K562 (cell line): ENCODE data around the gene EPC2.

Experiments
- CHD4 ChIP-seq: fragments of 200-600 bp; sonication (generic); IDR thresholded peaks from 3 replicates; pipeline ENCODE4 v1.6.1; 2012; ENCODE audit warnings: low read depth, mild to moderate bottlenecking, mixed read lengths, low read length, inconsistent platforms; ENCODE audit not compliant: insufficient read depth, insufficient replicate concordance, poor library complexity, severe bottlenecking
- FOXO4 ChIP-seq: fragments of 450-650 bp; formaldehyde crosslinking; IDR thresholded peaks from 2 replicates; pipeline ENCODE4 v1.4.0; 2020; ENCODE audit warnings: mild to moderate bottlenecking, moderate library complexity
- HMGXB4 ChIP-seq: sonication (generic); formaldehyde crosslinking; IDR thresholded peaks from 2 replicates; pipeline ENCODE4 v1.8.1; 2023; ENCODE audit warnings: mild to moderate bottlenecking, missing genetic modification reagents
- MAZ ChIP-seq, 2 experiments: fragments of 450-650 bp in 1 of 2; sonication (generic) in 1 of 2; formaldehyde crosslinking; IDR thresholded peaks in 1 of 2; conservative IDR thresholded peaks in 1 of 2; 2 replicates each; pipeline versions ENCODE4 v1.4.0 to v1.5.0; 2020; ENCODE audit warnings: mild to moderate bottlenecking in 1 of 2, missing genetic modification reagents in 1 of 2
- NR2C2 ChIP-seq, 2 experiments: fragments of 200-800 bp in 1 of 2; sonication (Bioruptor generic) in 1 of 2; sonication (generic) in 1 of 2; formaldehyde crosslinking in 1 of 2; IDR thresholded peaks; 2 replicates each; pipeline versions ENCODE4 v1.6.1 to v1.8.0; 2016 to 2022; ENCODE audit warnings: mild to moderate bottlenecking in 1 of 2, missing compliant biosample characterization in 1 of 2, missing genetic modification characterization in 1 of 2, missing genetic modification reagents in 1 of 2
- ZNF282 ChIP-seq: sonication (generic); formaldehyde crosslinking; IDR thresholded peaks from 2 replicates; pipeline ENCODE4 v1.8.1; 2023; ENCODE audit warnings: missing genetic modification reagents

GRCh38 chr2:148817210-148817708 lies 172.7 kb downstream of the EPC2 start:
- no peak for TF ChIP-seq CHD4
- TF ChIP-seq FOXO4 (CRISPR knock-in tag): no peak
- no peak for TF ChIP-seq NR2C2 (CRISPR knock-in tag; IDR thresholded peaks at IDR 0.05)
- no peak for TF ChIP-seq NR2C2 (tag; IDR thresholded peaks at IDR 0.05)
- TF ChIP-seq HMGXB4: no peak
- no peak for TF ChIP-seq MAZ (CRISPR knock-in tag; conservative IDR thresholded peaks at IDR 0.05 in 1 of 2, IDR thresholded peaks at IDR 0.05 in 1 of 2)
- no peak for TF ChIP-seq ZNF282 (CRISPR knock-in tag)
